Renal cortex interstitium (tissue), 11 donors: ENCODE measurements around the gene GABRP. TPM values are rescaled to one million over a fixed set of nuclear protein-coding genes. Genes with fewer than 3 reads are reported as not detected.
A peak's percentile ranks its signal among the peaks of the same experiment; 100 is the strongest.
"Not testable (repeated sequence)": the region's sequence is repeated elsewhere in the genome, so short reads cannot be mapped to it uniquely, and the experiment has no call there.

Source experiments
- DNase-seq, 11 donors: peaks; one replicate each; pipeline ENCODE4 v3.0.0-alpha.2; 2013; ENCODE audit warnings: low read depth in 9 of 11, low spot score in 4 of 11; ENCODE audit errors: extremely low read depth in 1 of 11
- polyA plus RNA-seq, 3 donors: library from polyadenylated mRNA; unstranded; fragments of 120-200 nt; gene quantifications; one replicate each; pipeline ENCODE4 v1.2.1, GENCODE V29; 2013; ENCODE audit not compliant: insufficient read length in 3 of 3

GABRP gene
- polyA plus RNA-seq, 3 donors, result 1.2 to 2.3 (median 1.3) TPM

DNA sequence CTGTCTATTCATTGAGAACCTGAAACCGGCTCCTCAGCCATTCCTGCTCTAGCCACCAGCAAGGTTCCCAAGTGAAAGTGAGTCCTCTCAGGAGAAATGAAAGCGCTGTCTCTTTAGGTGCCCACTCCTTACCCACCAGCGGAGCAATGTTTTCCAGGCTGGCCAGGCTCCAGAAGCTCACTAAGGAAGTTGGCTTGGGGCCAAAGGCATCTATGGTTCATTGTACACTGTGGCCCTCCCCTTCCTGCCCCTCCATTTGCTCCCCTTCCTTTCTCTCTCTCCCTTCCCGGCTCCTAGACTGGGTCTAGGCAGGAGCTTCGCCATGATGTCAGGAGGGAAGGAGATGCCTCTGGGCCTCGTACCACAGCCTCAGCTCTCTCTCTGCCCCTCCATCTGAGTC lies 1.1 kb upstream of the GABRP start:
- peak in 2 of 11 donors; percentile 15 to 18 for DNase-seq

- no peak for DNase-seq
These were observed 1.9 kb downstream of the GABRP start for GRCh38 chr5:170785416-170785815.

- DNase-seq, result no peak
These were observed 3.7 kb downstream of the GABRP start for GRCh38 chr5:170787216-170787615.

DNA sequence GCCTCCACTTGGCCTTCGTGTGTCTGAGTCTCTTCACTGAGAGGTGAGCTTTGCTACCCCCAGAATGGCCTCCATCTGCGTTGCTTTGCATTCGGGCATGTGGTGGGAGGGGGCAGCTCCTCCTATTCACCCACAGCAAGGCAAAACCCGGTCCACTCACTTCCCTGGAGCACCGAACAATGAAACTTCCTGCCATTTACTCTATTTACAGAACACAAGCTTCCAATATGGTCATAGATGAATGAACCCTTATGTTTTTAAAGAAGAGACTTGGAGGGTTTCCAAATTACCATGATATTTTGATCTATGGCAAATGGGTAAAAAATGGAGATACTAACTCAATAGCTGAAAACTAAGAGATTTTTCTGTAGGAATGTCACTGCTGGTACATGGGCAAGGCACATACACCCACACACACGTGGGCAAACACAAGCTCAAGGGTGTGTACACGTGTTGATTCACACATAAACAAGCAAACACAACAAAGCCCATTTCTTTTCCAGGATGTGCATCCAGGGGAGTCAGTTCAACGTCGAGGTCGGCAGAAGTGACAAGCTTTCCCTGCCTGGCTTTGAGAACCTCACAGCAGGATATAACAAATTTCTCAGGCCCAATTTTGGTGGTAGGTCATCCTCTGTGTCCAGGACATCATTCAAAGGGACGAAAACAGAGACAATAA lies 5.2 kb downstream of the GABRP start:
- no peak for DNase-seq

- DNase-seq, result peak; percentile 13 to 74 (median 47)
These were observed 7.9 kb downstream of the GABRP start for GRCh38 chr5:170791325-170791954.

DNA sequence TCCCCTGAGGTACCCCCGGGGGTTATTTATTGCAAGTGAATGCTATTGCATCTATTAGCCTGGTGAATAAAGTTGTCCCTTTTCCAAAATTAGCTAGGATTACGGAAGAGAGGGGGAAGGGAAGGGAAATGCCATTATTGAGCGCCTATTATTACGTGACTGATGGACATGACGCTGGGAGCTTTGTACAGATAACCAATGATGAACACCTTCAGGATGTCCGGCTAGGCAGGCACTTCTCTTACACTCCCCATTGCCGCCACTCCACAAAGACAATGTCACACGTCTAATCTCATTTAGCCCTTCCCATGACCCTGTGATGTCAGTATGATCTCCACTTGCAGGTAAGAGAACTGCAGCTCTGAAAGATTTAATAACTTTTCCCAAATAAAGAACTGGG lies 9.4 kb downstream of the GABRP start:
- no peak for DNase-seq

- no peak for DNase-seq
These were observed 11.6 kb downstream of the GABRP start for GRCh38 chr5:170795154-170795553.

DNA sequence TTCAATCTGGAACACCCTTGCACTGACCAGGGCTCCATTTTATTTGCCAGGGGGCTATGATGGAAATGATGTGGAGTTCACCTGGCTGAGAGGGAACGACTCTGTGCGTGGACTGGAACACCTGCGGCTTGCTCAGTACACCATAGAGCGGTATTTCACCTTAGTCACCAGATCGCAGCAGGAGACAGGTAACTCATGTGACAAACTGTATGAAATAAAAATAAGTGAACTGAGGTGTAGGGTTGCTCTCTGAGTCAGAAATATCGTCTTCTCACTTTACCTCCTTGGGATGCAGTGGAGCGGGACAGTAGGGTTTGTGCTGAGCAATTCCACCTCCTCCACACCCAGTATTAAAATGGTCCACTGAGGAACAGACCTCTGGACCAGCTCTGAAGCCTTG lies 22.1 kb downstream of the GABRP start:
- no peak for DNase-seq

GRCh38 chr5:170809551-170809950 lies 26.0 kb downstream of the GABRP start:
- DNase-seq, result no peak

DNA sequence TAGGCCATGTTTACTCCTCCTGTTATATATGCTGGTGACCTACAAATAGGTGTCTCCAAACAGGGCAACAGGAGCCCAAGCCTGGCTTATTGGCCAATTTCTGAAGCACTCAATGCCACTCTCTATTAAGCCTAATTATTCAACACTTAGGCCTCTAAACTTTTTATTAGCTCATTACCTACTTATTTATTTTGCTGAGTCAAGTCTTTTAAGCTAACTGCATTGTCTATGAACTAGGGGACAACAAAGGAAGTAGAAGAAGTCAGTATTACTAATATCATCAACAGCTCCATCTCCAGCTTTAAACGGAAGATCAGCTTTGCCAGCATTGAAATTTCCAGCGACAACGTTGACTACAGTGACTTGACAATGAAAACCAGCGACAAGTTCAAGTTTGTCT lies 28.2 kb downstream of the GABRP start:
- no peak for DNase-seq

GRCh38 chr5:170813231-170813630 lies 29.7 kb downstream of the GABRP start:
- DNase-seq, result no peak

GRCh38 chr5:170817195-170817594 lies 33.7 kb downstream of the GABRP start:
- DNase-seq, result no peak

DNA sequence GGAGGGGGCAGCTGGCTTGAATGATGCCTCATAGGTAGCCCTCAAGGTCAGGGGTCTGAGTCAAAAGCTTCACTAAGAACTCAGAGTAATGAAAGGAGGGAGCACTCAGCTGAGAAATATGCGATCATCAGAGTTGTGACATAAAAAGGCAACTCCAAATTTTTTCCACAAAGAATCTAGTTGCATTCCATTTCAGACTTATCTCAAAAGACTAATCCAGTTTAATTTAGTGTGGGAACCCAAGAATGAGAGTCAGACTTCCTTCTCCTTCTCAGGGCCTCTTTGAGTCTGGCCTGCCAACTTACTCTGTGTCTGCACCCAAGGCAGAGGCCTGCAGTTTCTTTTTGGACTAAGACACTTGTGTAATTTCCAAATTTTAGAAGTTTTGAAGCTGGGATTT lies 34.7 kb downstream of the GABRP start:
- no peak for DNase-seq

- DNase-seq, result no peak
These were observed 36.3 kb downstream of the GABRP start for GRCh38 chr5:170819824-170820223.

- DNase-seq, result no peak
These were observed 37.8 kb downstream of the GABRP start for GRCh38 chr5:170821257-170821800.

DNA sequence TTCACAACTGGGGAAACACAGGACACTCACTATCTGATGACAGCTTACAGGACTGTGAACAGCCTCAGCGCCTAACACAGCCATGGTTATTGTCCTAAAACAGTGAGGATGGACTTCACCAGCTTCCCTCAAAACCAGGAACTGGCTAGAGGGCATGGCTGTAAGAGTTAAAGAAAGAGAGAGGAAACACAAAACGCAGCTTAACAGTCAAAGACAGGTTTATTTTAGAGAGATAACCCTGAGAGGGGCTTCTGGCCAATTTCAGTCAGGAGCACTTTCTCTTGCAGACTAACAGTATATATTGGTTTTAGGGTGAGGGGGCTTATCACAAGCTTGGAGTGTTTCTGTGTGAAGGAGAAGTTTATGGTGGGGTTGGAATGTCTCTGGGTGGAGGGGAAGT lies 42.6 kb downstream of the GABRP start:
- no peak for DNase-seq

DNA sequence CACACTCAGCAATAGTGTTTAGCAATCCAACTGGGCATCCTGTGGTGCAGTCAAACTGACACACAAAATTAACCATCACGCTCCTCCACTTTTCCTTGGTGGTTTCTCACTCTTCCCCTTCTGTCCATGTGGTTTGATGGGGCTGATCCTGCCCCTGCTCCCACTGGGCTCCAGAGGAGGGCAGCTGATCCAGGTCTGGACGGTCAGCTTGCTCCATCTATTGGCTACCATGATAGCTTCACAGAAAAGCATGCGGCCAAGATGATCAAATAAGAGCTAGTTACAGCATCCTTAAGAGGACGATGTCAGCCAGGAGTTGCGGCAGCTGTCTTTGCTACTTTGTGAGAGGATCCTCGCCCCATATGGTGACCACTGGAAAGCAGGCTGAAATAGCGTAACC lies 48.7 kb downstream of the GABRP start:
- DNase-seq, result no peak

DNA sequence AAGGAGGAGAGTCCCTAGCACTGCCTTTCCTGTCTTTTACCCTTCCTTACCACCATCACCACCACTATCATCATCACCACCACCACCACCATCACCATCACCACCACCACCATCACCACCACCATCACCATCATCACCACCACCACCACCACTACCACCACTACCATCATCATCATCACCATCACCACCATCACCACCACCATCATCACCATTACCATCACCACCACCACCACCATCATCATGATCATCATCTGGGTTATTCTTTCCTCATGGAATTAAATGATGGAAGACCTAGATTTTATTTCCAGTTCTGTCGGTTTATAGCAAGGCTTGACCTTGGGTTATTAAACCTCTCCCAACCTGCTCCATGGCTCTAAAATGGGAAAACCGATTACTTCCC lies 50.5 kb downstream of the GABRP start:
- not testable (repeated sequence) for DNase-seq

DNA sequence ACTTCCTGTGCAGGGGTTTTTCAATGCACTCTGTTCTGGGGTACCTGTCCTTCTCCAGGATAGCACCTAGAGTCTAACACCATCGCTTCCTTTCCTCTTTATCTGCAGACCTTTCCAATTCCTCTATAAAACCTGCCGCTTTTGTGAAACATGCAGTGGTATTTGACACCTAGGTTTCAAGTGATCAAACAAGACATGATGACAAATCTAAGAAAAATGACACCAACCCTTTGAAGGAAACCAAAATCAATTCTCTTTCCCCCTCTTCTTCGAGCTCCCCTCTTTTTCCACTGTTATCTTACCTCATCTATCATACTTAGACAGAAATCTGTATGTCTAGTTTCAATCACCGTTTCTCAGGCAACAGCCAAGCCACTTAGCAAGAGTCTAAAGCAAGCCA lies 52.7 kb downstream of the GABRP start:
- DNase-seq, result no peak

DNA sequence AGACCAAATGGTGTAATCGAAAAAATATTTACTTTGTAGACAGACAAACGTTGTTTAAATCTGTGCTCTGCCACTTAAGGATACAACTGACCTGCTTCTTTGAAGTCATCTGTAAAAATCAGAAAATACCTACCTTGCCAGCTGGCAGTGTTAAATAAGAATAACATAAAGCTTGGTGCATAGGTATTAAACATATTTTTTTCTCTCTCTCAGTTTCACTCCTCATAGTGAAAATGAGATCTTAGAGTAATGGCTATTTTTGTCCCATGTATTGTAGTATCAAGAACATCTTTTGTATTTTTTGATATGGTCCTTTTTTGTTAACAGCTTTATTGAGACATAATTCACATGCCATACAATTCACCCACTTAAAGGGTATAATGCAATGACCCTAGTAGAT lies 60.3 kb downstream of the GABRP start:
- DNase-seq, result no peak

DNA sequence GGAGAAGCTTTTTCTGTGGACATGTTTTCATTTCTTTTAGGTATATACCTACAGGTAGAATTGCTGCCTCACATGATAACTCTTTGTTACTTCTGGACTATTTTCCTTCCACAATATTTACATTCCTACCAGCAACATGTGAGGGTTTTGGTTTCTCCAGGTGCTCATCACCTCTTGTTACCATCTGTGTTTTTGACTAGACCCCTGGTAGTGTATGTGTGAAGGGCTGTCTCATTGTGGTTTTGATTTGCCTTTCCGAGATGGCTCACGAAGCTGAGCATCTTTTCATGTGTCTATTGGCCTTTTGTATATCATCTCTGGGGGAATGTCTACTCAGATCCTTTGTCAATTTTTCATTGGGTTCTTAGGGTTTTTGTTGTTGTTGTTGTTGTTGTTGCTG lies 61.1 kb downstream of the GABRP start:
- DNase-seq, result no peak
